NCI-H2107 (cell line): ENCODE measurements around the gene TMEM229B.
A peak's percentile ranks its signal among the peaks of the same experiment; 100 is the strongest.

Experiments used
- DNase-seq: peaks from one replicate; lab custom pipeline; 2025; lab: John Stamatoyannopoulos, UW

The TMEM229B gene

DNA sequence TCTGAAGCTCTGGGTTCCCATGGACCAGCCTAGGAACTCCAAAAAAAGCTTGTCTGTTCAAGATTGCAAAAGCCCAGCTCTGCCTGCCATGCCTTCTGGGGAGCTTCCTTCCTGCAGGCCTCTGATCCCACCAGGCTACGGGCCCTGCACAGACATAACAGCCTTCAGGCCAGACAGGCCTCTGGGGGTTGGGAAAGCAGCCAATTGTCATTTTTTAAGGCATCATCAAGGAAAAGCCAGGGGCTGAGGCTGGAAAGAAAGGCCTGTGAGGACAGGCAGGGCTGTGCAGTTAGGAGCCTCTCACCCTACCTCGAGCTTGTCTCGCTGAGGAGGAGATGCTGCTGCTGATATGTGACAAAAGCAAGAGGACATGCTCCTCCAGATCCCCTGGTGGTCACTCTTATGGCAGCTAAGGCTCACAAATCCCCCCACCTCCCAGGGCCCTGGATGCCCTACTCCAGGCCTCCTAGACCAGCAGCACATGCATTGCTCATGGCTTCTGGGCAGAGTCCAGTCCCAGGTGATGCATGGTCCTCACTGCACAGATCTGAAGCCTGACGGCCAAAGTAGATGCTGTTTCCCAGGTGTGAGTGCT lies 2.9 kb downstream of the TMEM229B start:
- no peak for DNase-seq

DNA sequence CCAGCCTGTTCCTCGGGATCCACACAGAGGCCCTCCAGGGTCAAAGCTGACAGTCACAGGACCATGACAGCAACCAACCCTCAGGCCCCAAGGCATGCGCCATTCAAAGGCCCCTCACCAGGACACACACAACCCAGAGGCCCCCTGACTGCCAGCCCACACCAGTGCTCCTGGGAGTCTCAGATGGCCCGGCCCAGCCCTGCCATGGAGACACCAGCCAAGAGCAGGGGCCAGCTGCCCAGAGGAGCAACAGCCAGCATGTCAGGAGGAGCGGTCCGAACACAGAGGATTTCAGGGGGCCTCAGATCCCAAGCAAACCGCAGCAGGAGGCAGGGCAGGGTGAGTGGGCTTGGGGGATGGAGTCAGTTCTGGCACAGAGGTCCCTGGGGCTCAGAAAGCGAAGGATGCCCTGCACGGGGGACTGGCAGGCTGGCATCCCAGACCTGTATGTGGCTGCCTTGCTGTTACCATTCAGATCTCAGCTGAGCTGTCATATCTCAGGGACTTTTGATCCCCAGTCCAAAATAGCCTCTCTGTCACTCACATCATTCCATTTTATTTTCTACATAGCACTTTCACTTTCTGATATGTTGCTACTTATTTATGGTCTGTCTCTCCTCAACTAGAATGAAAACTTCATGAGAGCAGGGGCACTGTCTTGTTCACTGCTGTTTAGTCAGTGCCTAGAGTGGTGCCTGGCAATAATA lies 4.8 kb downstream of the TMEM229B start:
- DNase-seq: no peak

DNA sequence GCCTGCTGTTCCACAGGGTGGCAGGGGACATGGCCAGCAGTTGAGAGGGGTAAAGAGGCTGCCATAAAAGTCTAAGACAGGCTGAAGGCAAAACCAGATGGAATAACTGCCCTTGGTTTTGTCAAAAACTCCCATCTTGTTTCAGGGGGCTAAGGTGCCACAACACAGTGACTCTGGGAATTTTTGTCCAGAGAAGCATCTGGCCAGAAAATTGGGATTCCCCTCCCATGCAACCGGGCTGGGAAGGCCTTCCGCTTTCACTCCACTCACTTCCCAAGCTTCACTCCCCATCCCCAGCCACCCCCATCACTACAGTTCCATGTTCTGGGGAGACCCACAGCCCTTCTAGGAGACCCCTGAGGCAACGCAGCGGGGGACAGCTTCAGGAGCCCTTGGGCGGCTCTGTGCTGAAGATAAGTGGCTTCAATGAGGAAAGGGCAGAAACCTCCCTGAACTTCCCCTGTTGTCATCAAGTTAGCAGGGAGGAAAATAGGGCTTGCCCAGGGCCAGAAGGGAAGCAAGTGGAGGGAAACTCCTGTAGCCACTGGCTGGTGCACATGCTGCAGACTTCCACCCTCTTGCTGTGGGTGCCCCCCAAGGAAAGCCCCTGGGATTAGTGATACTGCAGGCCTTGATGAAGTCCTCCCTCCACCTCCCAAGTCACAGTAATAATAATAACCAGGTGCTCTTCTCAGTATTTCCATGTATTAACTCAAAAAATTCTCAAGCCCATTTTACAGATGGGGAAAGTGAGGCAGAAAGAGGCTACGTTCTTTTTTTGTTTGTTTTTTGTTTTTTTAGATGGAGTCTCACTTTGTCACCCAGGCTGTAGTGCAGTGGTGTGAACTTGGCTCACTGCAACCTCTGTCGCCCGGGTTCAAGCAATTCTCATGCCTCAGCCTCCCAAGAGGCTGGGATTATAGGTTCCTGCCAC lies 6.0 kb downstream of the TMEM229B start:
- no peak for DNase-seq

DNA sequence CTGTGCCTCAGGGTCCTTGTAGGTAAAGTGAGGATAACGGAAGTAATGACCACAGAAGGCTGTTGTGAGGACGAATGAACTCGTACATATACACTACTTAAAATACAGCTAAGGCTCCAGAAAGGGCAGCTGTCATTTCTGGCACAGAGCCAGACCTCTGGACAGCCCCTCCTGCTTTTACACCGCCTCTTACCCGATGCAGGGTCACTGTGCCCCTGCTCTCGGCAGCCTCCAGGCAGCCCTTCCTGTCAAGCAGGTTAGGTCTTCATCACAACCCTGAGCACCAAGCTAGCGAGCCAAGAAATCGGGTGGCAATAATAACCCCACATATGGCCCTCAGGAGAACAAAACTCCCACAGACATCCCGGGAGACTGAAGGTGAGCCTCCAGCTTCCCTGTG lies 8.5 kb downstream of the TMEM229B start:
- DNase-seq: no peak

DNA sequence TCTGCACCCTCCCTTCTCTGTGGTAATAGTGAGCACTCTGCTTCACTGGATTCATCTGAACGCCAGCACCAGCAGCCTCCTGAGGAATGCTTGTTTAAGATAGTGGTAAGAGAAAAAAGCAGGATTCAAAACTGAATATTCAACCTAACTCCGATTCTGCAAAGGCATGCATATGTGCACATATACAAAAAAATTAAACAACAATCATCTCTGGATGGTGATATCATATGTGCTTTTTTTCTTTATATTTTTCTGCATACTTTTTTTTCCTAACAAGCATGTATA lies 9.8 kb downstream of the TMEM229B start:
- DNase-seq: no peak

DNA sequence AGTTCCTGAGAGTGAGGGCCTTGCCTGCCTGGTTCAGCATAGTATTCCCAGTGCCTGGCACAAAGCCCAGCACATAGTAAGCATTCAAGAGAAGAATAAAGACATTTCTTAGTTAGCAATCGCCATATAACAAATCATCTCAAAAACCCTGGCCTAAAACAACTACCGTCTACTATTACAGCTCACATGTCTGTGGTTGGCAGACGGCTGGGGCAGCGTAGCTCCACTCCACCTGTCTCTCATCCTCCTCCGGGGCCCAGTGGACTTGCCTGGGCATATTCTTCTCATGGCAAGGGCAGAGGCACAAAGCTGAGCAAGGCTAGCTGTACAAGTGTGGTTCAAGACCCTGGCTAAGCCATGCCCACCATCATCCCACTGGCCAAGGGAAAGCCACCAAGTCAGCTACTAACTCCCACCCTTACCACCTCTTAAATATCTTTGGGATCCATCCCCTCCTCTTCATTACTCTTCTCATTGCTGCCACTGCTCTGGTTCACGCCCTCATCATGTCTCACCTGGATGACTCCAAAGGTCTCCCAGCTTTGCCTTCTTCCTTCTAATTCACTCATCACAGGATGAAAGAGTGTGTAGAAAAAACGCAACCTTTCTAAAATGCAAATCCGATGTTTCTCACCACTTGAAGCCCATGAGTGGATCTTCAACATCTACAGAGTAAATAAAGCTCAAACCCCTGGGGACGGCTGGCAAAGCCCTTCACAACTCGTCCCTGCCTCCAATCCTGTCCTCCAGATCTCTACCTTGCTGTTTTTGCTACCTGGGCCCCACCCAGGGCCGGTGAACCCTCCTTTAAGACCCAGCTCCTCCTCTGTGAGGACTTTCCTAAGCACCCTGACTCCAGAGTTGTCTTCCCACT lies 10.4 kb downstream of the TMEM229B start:
- DNase-seq: peak; percentile 92

DNA sequence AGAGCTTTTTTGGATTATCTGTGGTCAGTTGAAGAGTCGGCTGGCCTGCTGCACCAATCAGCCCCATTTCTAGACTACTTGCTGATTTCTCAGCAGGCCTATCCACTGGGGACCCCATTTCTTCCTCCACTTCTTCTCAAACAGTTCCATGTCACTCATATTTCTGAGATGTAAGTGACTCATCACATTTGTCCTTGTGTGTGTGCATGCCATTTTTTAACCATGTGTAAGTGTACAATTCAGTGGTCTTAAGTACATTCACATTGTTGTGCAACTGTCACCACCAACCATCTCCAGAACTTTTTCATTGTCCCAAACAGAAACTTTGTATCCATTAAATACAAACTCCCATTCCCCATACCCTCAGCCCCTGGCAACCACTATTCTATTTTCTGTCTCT lies 14.2 kb downstream of the TMEM229B start:
- no peak for DNase-seq

DNA sequence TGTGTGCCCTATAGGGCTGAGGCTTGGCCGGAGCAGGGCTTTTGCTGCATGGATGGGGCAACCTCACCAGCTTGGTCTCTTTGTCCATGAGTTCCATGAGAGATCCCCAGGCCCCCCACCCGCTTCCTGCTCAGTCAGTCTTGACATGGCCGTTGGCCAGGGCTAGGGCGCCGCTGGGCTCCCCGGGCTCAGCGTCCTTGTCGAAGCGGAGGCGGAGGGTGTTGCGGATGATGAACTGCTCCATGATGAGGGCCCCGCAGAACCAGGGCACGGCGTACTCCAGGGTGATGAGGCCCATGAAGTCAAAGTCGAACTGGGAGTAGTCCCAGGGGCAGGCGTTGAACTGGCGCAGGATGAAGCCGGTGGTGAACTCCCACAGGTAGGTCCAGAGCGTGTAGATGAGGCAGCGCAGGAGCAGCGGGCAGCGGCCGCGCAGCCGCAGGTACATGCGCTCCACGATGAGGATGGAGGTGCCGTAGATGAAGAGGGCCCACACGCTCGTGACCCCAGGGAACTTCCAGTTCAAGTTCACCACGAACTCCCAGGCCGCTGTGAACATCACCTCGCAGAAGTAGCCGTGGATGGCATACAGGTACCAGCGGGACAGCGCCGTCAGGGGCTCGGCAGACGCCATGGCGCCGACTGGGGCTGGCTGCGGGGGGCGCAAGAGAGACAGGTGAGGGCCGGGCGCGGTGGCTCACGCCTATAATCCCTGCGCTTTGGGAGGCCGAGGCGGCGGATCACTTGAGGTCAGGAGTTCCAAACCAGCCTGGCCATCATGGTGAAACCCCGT lies 15.0 kb downstream of the TMEM229B start:
- DNase-seq: no peak

DNA sequence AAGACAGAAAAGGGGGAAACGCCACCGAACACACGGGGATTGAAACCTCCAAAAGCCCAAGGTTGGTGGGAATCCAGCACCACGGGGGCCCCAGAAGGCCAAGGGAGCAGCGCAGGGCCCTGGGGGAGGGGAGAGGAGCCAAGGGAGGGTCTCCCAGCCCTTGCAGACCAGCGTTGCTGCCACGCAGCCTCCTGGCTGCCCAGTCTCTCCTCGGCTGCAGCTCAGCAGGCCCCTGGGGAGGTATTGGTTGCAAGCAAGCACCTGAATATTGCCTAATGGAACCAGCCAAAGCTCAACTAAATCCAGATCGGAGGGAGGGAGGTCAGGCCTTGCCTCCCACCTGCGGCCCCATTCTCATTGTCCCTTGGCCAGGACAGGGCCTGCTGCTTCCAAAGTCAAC lies 15.8 kb downstream of the TMEM229B start:
- DNase-seq: peak; percentile 31

DNA sequence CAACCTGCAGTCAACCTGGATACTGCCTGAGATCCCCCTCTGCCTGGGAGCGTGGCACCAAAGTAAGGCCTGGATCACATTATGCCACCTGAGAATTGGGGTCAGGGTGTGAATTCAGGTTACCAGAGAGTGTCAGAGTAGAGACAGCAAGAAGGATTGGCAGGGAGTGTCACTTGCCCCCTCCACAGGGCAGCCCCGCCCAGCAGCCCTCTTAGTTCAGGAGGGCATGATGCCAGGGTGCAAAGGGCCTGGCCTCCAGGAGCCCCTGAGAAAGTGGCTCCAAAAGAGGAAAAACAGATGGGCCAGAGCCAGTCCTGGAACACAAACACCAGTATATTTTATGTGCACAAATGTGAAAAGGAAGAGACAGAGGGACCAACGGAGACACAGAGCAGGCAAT lies 18.6 kb downstream of the TMEM229B start:
- no peak for DNase-seq

DNA sequence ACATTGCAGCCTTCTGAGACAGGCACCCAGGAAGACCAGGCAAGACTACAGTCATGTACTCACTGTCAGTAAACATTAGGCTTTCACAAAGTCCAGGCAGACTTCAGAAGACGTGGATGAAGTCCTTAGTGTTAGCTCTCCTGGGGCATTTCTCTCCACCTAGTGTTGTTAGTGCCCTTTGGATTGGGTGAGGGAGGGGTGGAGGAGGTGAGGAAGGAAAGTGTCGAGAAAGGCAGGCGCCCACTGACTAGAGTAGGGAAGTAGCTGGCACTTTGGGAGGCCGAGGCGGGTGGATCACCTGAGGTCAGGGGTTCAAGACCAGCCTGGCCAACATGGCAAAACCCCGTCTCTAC lies 20.2 kb downstream of the TMEM229B start:
- no peak for DNase-seq

DNA sequence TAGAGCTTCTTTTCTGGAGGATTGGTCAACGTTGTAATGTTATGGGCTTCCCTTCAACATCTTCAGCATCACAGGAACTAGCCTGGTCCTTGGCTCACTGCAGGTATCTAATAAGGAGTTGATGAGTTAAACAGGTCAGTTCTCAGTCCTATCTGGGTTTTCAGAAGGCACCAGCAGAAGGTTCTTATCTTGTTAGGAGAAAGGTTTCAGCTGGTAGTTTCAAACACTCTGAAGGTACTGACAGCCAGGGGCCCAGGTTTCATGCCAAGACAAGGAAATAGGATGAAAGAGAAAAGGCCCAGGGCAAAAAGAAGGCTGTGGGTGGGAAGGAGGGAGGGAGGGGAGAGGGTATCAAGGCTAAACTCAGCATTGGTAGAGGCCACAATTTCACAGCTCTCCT lies 21.4 kb downstream of the TMEM229B start:
- DNase-seq: no peak

DNA sequence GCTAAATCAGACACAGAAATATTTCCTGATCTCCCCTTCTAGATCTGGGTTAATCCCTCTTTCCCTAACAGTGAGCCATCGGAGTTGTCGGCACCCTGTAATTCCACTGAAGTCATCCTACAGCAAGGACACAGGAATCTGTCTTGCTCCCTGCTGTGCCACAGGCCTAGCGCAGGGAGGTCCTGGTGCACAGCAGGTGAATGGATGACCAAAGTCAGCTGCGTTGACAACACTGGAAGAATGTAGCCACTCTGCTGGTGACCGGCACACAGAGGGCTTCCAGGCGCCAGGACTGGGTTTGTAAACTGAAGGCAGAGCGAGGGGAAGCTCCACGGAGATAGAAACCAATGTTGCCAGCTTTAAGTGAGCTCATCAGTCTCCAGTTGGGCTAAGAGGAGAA lies 23.6 kb downstream of the TMEM229B start:
- no peak for DNase-seq

DNA sequence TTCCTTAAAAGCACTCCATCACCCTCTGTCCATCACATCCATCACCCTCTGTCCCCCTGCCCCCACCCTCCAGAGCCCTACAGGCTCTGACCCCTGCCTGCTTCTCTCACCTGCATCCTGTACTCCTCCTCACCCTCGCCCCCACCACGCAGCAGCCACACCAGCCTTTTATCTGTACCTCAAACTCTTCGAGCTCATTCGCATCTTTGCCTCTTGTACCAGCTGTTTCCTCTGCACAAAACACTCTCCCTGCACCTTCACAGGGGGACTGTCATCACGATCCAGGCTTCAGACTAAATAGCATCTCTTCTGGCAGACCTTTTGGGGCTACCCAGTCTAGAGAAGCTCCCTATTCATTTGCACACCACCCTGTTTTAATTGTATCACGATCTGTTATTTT lies 24.1 kb downstream of the TMEM229B start:
- DNase-seq: no peak

DNA sequence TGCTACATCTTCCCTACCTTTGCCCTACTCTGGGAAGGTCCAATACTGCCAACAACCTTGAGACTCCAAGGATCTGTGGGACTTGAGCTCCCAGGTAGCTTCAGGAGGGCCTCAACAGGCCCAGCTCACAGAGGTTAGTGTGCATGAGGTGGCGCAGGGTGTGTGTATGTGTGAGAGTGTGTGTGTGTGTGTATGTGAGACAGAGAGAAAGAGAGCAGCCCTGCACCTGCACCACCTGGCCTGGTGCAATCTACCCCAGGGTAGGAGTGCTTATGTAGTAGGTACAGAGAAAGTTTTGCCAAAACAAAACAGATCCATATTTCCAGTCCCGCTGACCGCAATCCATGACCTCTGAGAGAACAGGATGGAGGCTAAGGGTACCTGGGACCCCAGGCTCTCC lies 24.6 kb downstream of the TMEM229B start:
- no peak for DNase-seq

DNA sequence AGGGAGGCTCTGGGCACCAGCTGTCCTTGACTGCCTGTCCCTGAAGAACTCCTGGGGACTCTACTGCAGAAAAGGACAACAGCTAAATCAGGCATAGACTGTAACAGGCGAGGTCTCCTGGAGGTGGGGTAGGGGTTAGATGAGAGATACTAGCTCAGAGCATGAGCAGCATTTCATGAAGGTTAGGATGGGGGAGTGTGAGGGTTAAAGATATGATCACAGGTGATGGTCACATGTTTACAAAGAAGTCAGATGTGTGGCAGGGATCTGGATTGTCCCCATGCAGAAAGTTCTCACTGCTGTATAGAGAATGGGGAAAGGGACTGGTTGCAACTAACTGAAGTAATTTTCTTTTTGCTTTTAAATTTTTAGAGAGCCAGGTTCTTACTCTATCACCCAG lies 26.5 kb downstream of the TMEM229B start:
- no peak for DNase-seq

DNA sequence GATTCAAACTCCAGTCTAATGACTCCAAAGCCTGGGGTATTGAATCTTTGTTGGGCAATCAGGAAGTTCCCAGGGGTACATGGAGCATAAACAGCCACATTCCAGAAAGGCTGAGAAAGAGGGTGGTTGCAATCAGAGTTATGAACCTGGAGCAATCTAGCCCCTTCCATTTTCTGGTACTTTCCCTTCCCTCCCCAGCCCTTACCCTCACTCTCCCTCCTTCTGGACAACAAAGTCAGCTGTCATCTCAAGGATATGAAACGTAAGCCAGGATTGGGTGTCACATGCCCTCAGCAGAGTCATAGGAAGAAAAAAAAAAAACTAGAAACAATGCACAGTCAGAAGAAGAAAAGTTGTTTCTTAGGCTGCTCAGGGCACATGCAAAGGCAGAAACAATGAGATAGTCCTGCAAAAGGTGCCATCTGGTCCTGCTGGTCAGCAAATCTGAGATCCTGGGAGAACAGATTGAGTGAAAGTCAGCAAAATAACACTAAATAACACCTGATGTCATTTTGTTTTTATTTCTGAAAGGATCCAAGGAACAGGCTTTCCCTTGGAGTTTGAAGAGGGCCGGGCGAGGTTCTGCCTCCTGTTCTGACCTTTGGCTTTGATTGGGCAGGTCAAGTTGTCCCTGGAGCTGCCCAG lies 27.1 kb downstream of the TMEM229B start:
- DNase-seq: no peak

DNA sequence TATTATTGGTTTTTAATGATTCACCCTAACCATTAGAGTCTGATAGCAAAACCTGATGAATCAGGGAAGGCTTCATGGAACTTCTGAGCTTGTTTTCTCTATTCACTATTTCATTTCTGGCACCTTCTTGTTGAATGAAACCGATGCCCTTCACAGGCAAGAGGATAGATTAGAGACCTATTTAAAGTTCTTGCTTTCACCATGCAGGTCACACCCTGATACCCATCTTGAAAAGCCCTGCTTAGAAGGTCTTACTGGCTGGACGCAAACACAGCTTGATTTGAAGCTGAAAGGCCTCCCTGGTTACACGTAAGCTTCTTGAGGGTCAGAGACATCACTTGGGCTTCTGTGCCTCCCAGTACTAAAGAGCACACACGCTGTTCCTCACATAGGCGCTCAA lies 29.2 kb downstream of the TMEM229B start:
- no peak for DNase-seq

DNA sequence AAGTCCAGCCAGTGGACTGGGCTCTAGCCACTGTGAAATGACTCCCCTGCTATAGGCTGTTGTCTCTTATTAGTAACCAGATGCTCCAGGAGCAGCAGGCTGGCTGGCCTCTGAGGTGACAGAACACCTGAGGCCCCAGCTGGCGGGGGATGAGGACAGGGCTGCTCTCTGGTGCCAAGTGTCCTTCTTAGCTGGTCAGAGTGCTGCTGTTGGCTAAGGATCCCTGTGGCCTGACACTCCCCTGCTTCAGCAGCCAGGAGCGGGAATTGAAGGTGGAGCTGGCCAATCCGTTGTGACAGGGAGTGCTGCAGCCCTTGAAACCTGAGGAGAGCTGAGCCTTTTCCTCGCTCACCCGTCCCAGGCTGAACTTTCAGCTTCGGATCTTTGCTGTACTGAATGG lies 30.7 kb downstream of the TMEM229B start:
- DNase-seq: no peak

DNA sequence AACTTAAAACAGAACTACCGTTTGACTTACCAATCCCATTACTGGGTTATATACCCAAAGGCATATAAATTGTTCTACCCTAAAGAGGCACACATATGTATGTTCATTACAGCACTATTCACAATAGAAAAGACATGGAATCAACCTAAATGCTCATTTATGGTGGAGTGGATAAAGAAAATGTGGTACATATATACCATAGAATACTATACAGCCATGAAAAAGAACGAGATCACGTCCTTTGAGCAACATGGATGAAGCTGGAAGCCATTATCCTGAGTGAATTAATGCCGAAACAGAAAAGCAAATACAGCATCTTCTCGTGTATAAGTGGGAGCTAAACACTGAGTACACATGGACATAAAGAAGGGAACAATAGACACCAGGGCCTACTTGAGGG lies 31.8 kb downstream of the TMEM229B start:
- no peak for DNase-seq
